B cell (primary cell): ENCODE results near the gene FAXC.

Source experiments
- EZH2 ChIP-seq: IDR thresholded peaks from 2 replicates; pipeline ENCODE4 v1.6.1; 2012; ENCODE audit warnings: borderline replicate concordance, low read depth, mild to moderate bottlenecking, moderate library complexity, low read length; ENCODE audit not compliant: insufficient read depth, poor library complexity, severe bottlenecking
- TF ChIP-seq, protein P1 (sequence below): fragments of 200-600 bp; IDR thresholded peaks from one replicate; pipeline ENCODE4 v1.8.0; 2022; ENCODE audit warnings: antibody characterized with exemption, mild to moderate bottlenecking

DNA sequence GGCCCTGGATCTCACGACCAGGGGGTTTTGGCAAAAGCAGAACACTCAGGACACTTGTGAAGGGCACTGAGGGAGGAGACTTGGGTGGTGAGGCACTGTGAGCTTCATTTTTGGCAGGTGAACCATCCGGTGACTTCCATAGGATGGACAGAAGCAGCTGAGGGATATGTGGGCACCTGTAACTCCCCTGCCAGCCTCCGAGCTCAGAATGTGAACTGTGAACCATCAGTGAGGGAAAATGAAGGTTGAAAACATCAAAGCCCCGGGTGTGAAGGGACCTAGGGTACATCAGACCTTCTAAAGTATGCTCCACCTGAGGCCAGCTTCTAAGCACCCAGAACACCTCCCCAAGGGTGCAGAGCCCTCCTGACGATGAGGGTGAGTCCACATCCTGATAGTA lies 53.2 kb downstream of the FAXC start:
- TF ChIP-seq, protein P1, sequence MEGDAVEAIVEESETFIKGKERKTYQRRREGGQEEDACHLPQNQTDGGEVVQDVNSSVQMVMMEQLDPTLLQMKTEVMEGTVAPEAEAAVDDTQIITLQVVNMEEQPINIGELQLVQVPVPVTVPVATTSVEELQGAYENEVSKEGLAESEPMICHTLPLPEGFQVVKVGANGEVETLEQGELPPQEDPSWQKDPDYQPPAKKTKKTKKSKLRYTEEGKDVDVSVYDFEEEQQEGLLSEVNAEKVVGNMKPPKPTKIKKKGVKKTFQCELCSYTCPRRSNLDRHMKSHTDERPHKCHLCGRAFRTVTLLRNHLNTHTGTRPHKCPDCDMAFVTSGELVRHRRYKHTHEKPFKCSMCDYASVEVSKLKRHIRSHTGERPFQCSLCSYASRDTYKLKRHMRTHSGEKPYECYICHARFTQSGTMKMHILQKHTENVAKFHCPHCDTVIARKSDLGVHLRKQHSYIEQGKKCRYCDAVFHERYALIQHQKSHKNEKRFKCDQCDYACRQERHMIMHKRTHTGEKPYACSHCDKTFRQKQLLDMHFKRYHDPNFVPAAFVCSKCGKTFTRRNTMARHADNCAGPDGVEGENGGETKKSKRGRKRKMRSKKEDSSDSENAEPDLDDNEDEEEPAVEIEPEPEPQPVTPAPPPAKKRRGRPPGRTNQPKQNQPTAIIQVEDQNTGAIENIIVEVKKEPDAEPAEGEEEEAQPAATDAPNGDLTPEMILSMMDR: no peak
- no peak for TF ChIP-seq EZH2
